Measurements from ENCODE around the gene SLC18A3. TPM values are rescaled to one million over a fixed set of nuclear protein-coding genes. Genes with fewer than 3 reads are reported as not detected.

The SLC18A3 gene
- polyA plus RNA-seq, 1 of the 3 experiments (the other 2 are of a cell fraction) = 1.7 TPM

- WGBS (ENCODE audit: low lambda C conversion rate) = 82% methylated on average over 20 of the region's 22 CpGs
Observed at GRCh38 chr10:49606981-49607535, 3.1 kb upstream of the SLC18A3 start.

GRCh38 chr10:49608166-49609005, 1.7 kb upstream of the SLC18A3 start:
- H3K27me3 ChIP-seq (ENCODE audit: insufficient read depth) = no peaks in the 10 kb centered on the region; the same call in 1 of the 2 replicates
- WGBS (ENCODE audit: low lambda C conversion rate) = 79% methylated on average over 13 of the region's 14 CpGs
- no peak overlapping the region for H3K4me2 ChIP-seq
- H2AFZ ChIP-seq (ENCODE audit: low read depth) = no peak overlapping the region
- POLR2A ChIA-PET = interaction anchor here (2.2 kb wide), 1 partner anchor 13 kb away, joined by 7 read pairs; no protein-coding TSS in a partner anchor
- H3K9ac ChIP-seq = no peak overlapping the region
- CTCF ChIA-PET = interaction anchor here (1.1 to 6.2 kb wide), 3 partner anchors 11 to 25 kb away, joined by 3 to 36 read pairs (median 3); no protein-coding TSS in a partner anchor
- no peak for DNase-seq
- peak overlapping the region in 1 of 2 experiments; percentile 54; a peak in 2 of 4 replicates for H3K4me3 ChIP-seq (ENCODE audit: low read depth in 2 of 2, low read length in 1 of 2)
- H3K36me3 ChIP-seq (replicated peaks in 1 of 2; ENCODE audit: control insufficient read depth in 1 of 2, insufficient read depth in 2 of 2, low read length in 1 of 2) = no peaks in the 10 kb centered on the region
- no peaks in the 10 kb centered on the region for H3K9me2 ChIP-seq
- TF ChIP-seq REST (IDR thresholded peaks at IDR 0.05; ENCODE audit: low read depth, low read length) (no peak), MXI1 (IDR thresholded peaks at IDR 0.05; ENCODE audit: low read depth, low read length) (no peak), CHD2 (IDR thresholded peaks at IDR 0.05; ENCODE audit: low read length, partially characterized antibody) (no peak), RFX5 (IDR thresholded peaks at IDR 0.05; ENCODE audit: low read length) (no peak)
- H3K27ac ChIP-seq (ENCODE audit: low read depth in 2 of 2, low read length in 1 of 2) = no peak overlapping the region; a peak in 1 of 4 replicates
- no peaks in the 10 kb centered on the region for H3K9me3 ChIP-seq
- H3K4me1 ChIP-seq (ENCODE audit: control insufficient read depth in 1 of 2, insufficient read depth in 2 of 2, low read depth in 1 of 2, low read length in 1 of 2) = peaks cover 0 to 52% of the 10 kb centered on the region in 2 experiments; a peak in 1 of 4 replicates
- no peaks in the 10 kb centered on the region for H4K20me1 ChIP-seq (ENCODE audit: insufficient read depth)
- no peaks in the 10 kb centered on the region for H3F3A ChIP-seq (replicated peaks; ENCODE audit: insufficient read depth)
- no peaks in the 10 kb centered on the region for H3K79me2 ChIP-seq (ENCODE audit: insufficient read depth)

More at GRCh38 chr10:49606981-49607535, 3.1 kb upstream of the SLC18A3 start:
- no peaks in the 10 kb centered on the region for H3K9me3 ChIP-seq
- no peak overlapping the region for H3K4me3 ChIP-seq (ENCODE audit: low read depth in 2 of 2, low read length in 1 of 2)
- H3K27ac ChIP-seq (ENCODE audit: low read depth in 2 of 2, low read length in 1 of 2) = peak overlapping the region in 1 of 2 experiments; percentile 22; a peak in 1 of 4 replicates
- H3K9me2 ChIP-seq = no peaks in the 10 kb centered on the region
- no peaks in the 10 kb centered on the region for H3F3A ChIP-seq (replicated peaks; ENCODE audit: insufficient read depth)
- peaks cover 0 to 53% of the 10 kb centered on the region in 2 experiments; a peak in 1 of 4 replicates for H3K4me1 ChIP-seq (ENCODE audit: control insufficient read depth in 1 of 2, insufficient read depth in 2 of 2, low read depth in 1 of 2, low read length in 1 of 2)
- H3K4me2 ChIP-seq = no peak overlapping the region
- TF ChIP-seq SMC3 (IDR thresholded peaks at IDR 0.05; ENCODE audit: low read depth, low read length) (no peak), REST (IDR thresholded peaks at IDR 0.05; ENCODE audit: low read depth, low read length) (peak; percentile 96), SIN3A (IDR thresholded peaks at IDR 0.05; ENCODE audit: borderline replicate concordance, low read depth, low read length) (no peak), FOSL2 (IDR thresholded peaks at IDR 0.05; ENCODE audit: borderline replicate concordance, low read depth) (no peak)
- no peak overlapping the region for H3K9ac ChIP-seq
- H4K20me1 ChIP-seq (ENCODE audit: insufficient read depth) = no peaks in the 10 kb centered on the region
- no peak for DNase-seq
- POLR2A ChIA-PET = no interaction called here
- H3K27me3 ChIP-seq (ENCODE audit: insufficient read depth) = no peaks in the 10 kb centered on the region; the same call in 1 of the 2 replicates
- no peak overlapping the region for H2AFZ ChIP-seq (ENCODE audit: low read depth)
- CTCF ChIA-PET = interaction anchor here (0.9 to 6.2 kb wide), 2 partner anchors 12 to 170 kb away, joined by 4 to 36 read pairs; no protein-coding TSS in a partner anchor
- H3K79me2 ChIP-seq (ENCODE audit: insufficient read depth) = no peaks in the 10 kb centered on the region
- H3K36me3 ChIP-seq (replicated peaks in 1 of 2; ENCODE audit: control insufficient read depth in 1 of 2, insufficient read depth in 2 of 2, low read length in 1 of 2) = no peaks in the 10 kb centered on the region
